Esophagus (tissue), 2 donors: Measurements from ENCODE around the gene TENM4. TPM values are rescaled to one million over a fixed set of nuclear protein-coding genes. Genes with fewer than 3 reads are reported as not detected.

ENCODE experiments used
- H3K27ac ChIP-seq, 2 donors: one replicate each; pipeline ENCODE4 v1.5.1; 2013; ENCODE audit warnings: low read depth in 2 of 2, mild to moderate bottlenecking in 2 of 2, inconsistent platforms in 1 of 2, low read length in 1 of 2, moderate library complexity in 1 of 2
- H3K27me3 ChIP-seq, 2 donors: one replicate each; pipeline ENCODE4 v1.6.1; 2013; ENCODE audit warnings: low read length in 2 of 2, control low read depth in 1 of 2, mild to moderate bottlenecking in 1 of 2; ENCODE audit not compliant: insufficient read depth in 2 of 2, control insufficient read depth in 1 of 2
- H3K36me3 ChIP-seq, 2 donors: one replicate each; pipeline ENCODE4 v1.6.1; 2013; ENCODE audit warnings: low read length in 1 of 2; ENCODE audit not compliant: control insufficient read depth in 2 of 2, insufficient read depth in 2 of 2
- H3K4me1 ChIP-seq, 2 donors: one replicate each; pipeline ENCODE4 v1.6.1; 2013; ENCODE audit warnings: low read length in 1 of 2; ENCODE audit not compliant: control insufficient read depth in 2 of 2, insufficient read depth in 2 of 2
- H3K4me3 ChIP-seq, 2 donors: one replicate each; pipeline ENCODE4 v1.5.1; 2013; ENCODE audit warnings: low read length in 2 of 2, mild to moderate bottlenecking in 2 of 2, low read depth in 1 of 2, moderate library complexity in 1 of 2
- H3K9me3 ChIP-seq, 2 donors: one replicate each; pipeline ENCODE4 v1.6.1; 2013; ENCODE audit warnings: mild to moderate bottlenecking in 2 of 2, low read depth in 1 of 2, low read length in 1 of 2, moderate library complexity in 1 of 2; ENCODE audit not compliant: control insufficient read depth in 2 of 2, insufficient read depth in 1 of 2
- WGBS, 2 donors: extraction: QIAGEN DNeasy Blood & Tissue Kit; methylation state at CpG; one replicate each; pipeline ENCODE4 v1.1.7; 2013; 5-methylcytosine and 5-hydroxymethylcytosine counted together
- polyA plus RNA-seq, 2 donors: library from polyadenylated mRNA; stranded (reverse); fragments of 200-250 nt; gene quantifications; one replicate each; pipeline ENCODE4 v1.2.3, GENCODE V29; 2013
- donor health status: healthy with polysubstance abuse.
- donor health status: Bipolar disorder and iron deficiency.

Gene TENM4
- polyA plus RNA-seq, 2 donors, result 1.3 to 4.1 TPM

GRCh38 chr11:78851878-78852586, 588.8 kb downstream of the TENM4 start:
- no peak overlapping the region for H3K27ac ChIP-seq
- H3K4me3 ChIP-seq, result no peak overlapping the region
- H3K36me3 ChIP-seq, result no peaks in the 10 kb centered on the region
- peaks cover 0 to 3% of the 10 kb centered on the region in 2 donors for H3K4me1 ChIP-seq
- no peaks in the 10 kb centered on the region for H3K27me3 ChIP-seq
- WGBS, 2 donors, result 54 to 61% methylated on average over 7 of the region's 7 CpGs
- H3K9me3 ChIP-seq, result no peaks in the 10 kb centered on the region

DNA sequence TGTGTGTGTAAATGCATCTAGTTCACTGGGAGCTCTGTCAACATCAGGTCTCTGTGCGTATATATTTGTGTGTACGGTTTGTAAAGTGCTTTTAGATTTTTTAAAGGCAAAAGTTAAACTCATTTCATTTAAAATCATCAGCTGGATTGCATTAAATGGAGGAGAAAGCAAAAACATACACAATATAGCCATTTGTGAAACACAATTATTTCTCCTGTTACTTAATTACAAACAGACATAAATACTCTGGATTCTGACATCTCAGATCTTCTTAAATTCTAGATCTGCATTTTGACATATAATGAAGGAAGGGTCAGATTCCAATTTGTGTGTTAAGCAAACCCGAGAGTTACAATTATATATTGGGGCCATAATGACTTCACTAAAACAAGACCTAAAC, 590.8 kb downstream of the TENM4 start:
- WGBS, 2 donors, result 78 to 89% methylated on average over 3 of the region's 3 CpGs
- no peak overlapping the region for H3K27ac ChIP-seq
- no peak overlapping the region for H3K4me3 ChIP-seq
- peaks cover 0 to 3% of the 10 kb centered on the region in 2 donors for H3K4me1 ChIP-seq
- H3K9me3 ChIP-seq, result no peaks in the 10 kb centered on the region
- H3K27me3 ChIP-seq, result no peaks in the 10 kb centered on the region
- H3K36me3 ChIP-seq, result no peaks in the 10 kb centered on the region

DNA sequence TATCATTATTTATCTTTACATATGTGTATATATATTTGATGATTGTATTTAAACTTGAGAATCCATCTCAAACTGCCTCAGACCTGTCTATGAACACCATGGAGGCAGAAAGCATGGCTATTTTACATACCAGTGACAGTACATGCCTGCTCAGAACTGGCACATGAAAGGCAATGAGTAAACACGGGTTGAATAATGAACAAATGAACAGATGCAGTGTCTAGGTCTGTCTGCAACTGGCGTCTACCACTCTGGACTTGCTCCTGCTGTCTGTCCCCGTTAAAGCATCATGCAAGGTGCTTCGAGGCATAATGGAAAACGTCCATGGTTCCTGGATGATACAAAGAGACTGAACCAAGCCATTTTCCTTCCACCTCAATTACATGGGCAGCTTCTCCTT, 594.6 kb downstream of the TENM4 start:
- Histone ChIP-seq H3K27ac (no peak overlapping the region), H3K9me3 (no peaks in the 10 kb centered on the region), H3K36me3 (no peaks in the 10 kb centered on the region), H3K4me3 (no peak overlapping the region), H3K4me1 (no peaks in the 10 kb centered on the region), H3K27me3 (no peaks in the 10 kb centered on the region)
- 77 to 85% methylated on average over 5 of the region's 5 CpGs for WGBS, 2 donors

- Histone ChIP-seq H3K4me3 (no peak overlapping the region), H3K36me3 (no peaks in the 10 kb centered on the region), H3K27ac (no peak overlapping the region), H3K4me1 (no peaks in the 10 kb centered on the region), H3K27me3 (no peaks in the 10 kb centered on the region), H3K9me3 (no peaks in the 10 kb centered on the region)
- WGBS, 2 donors, result 85 to 90% methylated on average over 6 of the region's 6 CpGs
These were observed 595.3 kb downstream of the TENM4 start for GRCh38 chr11:78845496-78845895.

DNA sequence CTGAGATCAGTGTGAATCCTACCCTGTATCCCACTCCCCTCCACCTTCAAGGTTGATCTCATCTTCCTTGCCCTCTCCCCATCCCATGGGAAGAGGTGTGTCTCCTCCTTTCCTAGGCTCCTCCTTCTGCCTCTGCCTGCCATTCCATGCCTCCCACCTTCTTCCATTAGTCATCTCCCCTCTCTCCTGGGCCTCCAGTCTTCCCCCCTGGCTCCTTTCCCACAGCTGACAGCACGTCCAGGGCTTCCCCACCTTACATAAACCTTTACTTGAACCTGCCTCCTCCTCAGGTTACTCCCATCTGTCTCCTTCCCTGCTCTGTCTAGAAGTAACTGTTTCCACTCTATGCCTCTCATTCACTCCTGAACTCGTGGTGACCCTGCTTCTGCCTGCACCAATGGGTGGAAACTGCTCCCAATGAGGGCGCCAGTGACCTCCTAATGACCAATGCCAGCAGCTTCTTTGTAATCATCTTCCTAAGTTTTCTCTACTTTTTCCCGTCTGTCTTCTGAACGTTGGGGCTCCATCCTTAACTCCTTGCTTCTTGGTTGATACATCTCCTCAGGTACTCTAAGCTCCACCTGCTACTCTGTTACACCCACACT, 599.3 kb downstream of the TENM4 start:
- Histone ChIP-seq H3K27me3 (no peaks in the 10 kb centered on the region), H3K27ac (no peak overlapping the region), H3K9me3 (no peaks in the 10 kb centered on the region), H3K36me3 (no peaks in the 10 kb centered on the region), H3K4me1 (no peaks in the 10 kb centered on the region), H3K4me3 (no peak overlapping the region)
- WGBS, 2 donors, result 71 to 74% methylated on average over 5 of the region's 5 CpGs

GRCh38 chr11:78840623-78841022, 600.2 kb downstream of the TENM4 start:
- no peaks in the 10 kb centered on the region for H3K27me3 ChIP-seq
- peak overlapping the region in 1 of 2 donors; percentile 37 for H3K27ac ChIP-seq
- WGBS, 2 donors, result 62 to 68% methylated on average over 4 of the region's 4 CpGs
- H3K36me3 ChIP-seq, result no peaks in the 10 kb centered on the region
- H3K4me1 ChIP-seq, result no peaks in the 10 kb centered on the region
- no peak overlapping the region for H3K4me3 ChIP-seq
- no peaks in the 10 kb centered on the region for H3K9me3 ChIP-seq

- Histone ChIP-seq H3K27ac (peak overlapping the region in 1 of 2 donors; percentile 37), H3K27me3 (no peaks in the 10 kb centered on the region), H3K36me3 (no peaks in the 10 kb centered on the region), H3K4me1 (no peaks in the 10 kb centered on the region), H3K9me3 (no peaks in the 10 kb centered on the region), H3K4me3 (no peak overlapping the region)
- WGBS, 2 donors, result 59 to 67% methylated on average over 3 of the region's 3 CpGs
These were observed 600.6 kb downstream of the TENM4 start for GRCh38 chr11:78840200-78840599.

GRCh38 chr11:78838417-78838816, 602.4 kb downstream of the TENM4 start:
- H3K27me3 ChIP-seq, result no peaks in the 10 kb centered on the region
- no peak overlapping the region for H3K27ac ChIP-seq
- no peaks in the 10 kb centered on the region for H3K9me3 ChIP-seq
- WGBS, 2 donors, result 58 to 59% methylated on average over 2 of the region's 2 CpGs
- no peaks in the 10 kb centered on the region for H3K4me1 ChIP-seq
- no peaks in the 10 kb centered on the region for H3K36me3 ChIP-seq
- H3K4me3 ChIP-seq, result no peak overlapping the region

GRCh38 chr11:78835646-78836045, 605.2 kb downstream of the TENM4 start:
- Histone ChIP-seq H3K27me3 (no peaks in the 10 kb centered on the region), H3K4me1 (no peaks in the 10 kb centered on the region)

GRCh38 chr11:78834886-78835285, 605.9 kb downstream of the TENM4 start:
- Histone ChIP-seq H3K27ac (no peak overlapping the region), H3K27me3 (no peaks in the 10 kb centered on the region), H3K36me3 (no peaks in the 10 kb centered on the region), H3K9me3 (no peaks in the 10 kb centered on the region), H3K4me3 (no peak overlapping the region), H3K4me1 (no peaks in the 10 kb centered on the region)
- WGBS, 2 donors, result 82 to 91% methylated on average over 4 of the region's 4 CpGs

More at GRCh38 chr11:78835646-78836045, 605.2 kb downstream of the TENM4 start:
- Histone ChIP-seq H3K9me3 (no peaks in the 10 kb centered on the region), H3K4me3 (no peak overlapping the region), H3K27ac (no peak overlapping the region), H3K36me3 (no peaks in the 10 kb centered on the region)
- WGBS, 2 donors, result 88 to 91% methylated on average over 5 of the region's 5 CpGs
